SK-N-SH (cell line): ENCODE data around the gene PFKFB2.

Source experiments
- CTCF ChIP-seq: fragments of 200-600 bp; sonication (generic); IDR thresholded peaks from 2 replicates; pipeline ENCODE4 v1.6.1; 2017; ENCODE audit warnings: antibody characterized with exemption, mild to moderate bottlenecking, moderate library complexity
- ELF1 ChIP-seq: IDR thresholded peaks from 2 replicates; pipeline ENCODE4 v1.4.0; 2012
- EZH2phosphoT487 ChIP-seq: fragments of 200-600 bp; sonication (generic); IDR thresholded peaks from 2 replicates; pipeline ENCODE4 v1.6.1; 2017; ENCODE audit warnings: low read depth, mixed run types, mild to moderate bottlenecking, antibody characterized with exemption, moderate library complexity, borderline replicate concordance
- MAX ChIP-seq: IDR thresholded peaks from 2 replicates; pipeline ENCODE4 v1.4.0; 2012; ENCODE audit warnings: low read depth
- POLR2AphosphoS5 ChIP-seq: IDR thresholded peaks from 2 replicates; pipeline ENCODE4 v1.6.1; 2012; ENCODE audit warnings: low read depth, low read length
- YY1 ChIP-seq: IDR thresholded peaks from 2 replicates; pipeline ENCODE4 v1.4.0; 2012; ENCODE audit warnings: low read depth, mild to moderate bottlenecking
- ZBTB33 ChIP-seq: IDR thresholded peaks from 2 replicates; pipeline ENCODE4 v1.4.0; 2012; ENCODE audit warnings: low read depth, borderline replicate concordance

GRCh38 chr1:207081806-207082205, 28.7 kb downstream of the PFKFB2 start:
- no peak for TF ChIP-seq EZH2phosphoT487
- TF ChIP-seq YY1 = no peak
- no peak for TF ChIP-seq CTCF
- TF ChIP-seq ELF1 = no peak
- no peak for TF ChIP-seq POLR2AphosphoS5
- no peak for TF ChIP-seq ZBTB33
- no peak for TF ChIP-seq MAX
